GM21390 (cell line): ENCODE measurements around the gene PER2.

Experiments used
- ATAC-seq: cut with Tn5 transposase; IDR thresholded peaks from one replicate; pipeline ENCODE4 v1.9.1; 2021; ENCODE audit not compliant: unreplicated experiment

The PER2 gene

DNA sequence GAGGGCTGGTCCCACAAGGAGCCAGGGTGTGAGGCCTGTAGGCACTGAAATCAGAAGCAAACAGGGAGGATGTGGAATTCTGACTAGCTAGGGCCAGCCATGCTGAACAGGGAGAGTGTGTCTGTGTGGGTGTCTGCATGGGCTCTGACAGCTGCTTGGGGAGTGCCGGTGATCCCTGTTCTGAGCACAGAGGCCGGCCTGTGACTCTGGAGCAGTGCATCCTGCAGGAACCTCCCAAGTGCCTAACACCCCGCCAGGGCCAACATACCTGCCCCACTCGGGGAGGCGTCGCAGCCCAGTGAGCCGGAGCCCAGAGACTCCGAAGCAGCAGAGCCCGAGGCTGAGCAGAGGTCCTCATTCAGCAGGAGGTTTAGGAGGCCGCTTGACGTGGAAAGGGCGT is 37.1 kb downstream of the PER2 start:
- ATAC-seq, result no peak

DNA sequence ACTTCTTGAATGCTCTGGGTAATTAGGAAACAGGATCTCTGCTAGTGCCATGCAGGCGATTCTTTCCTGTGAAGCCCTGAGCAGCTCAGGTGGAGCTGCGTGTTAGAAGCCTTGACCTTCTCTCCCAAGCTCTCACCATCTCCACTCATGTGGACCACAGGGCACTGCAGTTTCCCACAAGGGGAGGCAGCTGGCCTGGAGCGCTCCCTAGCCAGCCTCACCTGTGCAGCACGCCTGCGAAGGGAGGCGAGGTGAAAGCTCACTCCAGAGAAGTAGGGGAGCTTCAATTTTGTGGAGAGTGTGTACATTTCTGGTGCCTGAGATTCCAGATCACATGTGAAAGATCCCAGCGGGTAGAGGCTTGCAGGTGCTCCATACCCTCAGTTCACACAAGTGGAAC is 37.5 kb downstream of the PER2 start:
- no peak for ATAC-seq

DNA sequence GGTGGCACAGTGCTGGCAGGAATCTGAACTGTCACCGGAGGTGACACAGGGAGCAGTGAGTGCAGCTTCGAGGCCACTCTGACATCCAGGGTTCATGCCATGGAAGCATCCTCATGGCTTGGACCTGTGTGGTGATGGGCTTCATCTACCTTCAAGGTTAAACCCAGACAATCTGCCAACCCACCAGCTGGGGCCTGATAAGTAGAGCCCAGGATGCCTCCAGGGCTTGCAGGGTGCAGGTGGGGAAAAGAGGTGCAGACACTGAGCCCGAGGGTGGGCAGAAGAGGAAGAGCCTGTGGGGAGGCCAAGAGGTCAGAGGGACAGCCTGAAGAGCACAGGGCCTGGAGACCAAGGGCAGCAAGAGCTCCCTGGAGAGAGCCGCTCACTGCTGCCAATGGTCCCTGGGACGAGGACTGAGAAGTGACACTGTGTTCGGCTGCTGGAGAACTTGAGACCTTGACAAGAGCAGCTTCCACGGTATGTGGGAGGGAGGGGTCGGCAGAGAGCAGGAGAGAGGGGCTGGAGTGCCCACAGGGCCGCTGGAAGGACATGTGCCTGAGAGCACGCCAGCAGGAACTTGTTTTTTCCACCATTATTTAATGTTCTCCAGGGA is 40.5 kb downstream of the PER2 start:
- ATAC-seq, result no peak

DNA sequence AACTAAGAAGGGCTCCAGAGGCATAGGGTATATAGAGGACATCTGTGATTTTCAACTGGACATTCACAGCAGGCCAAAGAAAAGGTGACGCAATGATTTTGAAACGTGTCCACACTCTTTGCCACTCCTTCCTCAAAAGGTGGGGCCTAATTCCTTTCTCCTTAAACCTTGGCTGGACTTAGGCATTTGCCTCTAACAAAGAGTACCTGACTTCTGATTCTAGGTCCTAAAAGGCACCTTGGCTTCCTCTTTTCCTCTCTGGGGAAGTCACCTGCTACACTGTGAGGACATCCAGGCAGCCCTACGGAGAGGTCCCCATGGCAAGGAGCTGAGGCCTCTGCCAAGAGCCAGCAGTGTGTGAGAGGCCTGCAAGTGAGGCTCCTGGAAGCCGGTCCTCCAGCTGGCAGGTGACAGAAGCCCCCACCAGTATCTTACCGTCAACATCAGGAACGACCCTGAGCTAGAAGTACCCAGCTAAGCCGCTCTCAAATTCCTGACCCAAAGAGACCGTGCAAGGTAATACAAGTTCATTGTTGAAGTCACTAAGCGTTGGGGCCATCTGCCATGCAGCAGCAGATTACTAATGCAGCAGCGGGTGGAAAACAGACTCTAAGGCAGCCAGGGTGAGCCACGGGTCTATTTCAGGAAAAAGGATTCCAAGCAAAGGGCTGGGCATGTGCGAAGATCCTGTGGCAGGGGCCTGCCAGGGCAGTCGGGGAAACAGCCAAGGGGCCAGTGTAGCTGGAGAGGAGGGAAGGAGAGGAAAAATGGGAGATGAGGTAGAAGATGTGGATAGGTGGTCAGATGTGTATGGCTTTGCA is 41.2 kb downstream of the PER2 start:
- no peak for ATAC-seq

DNA sequence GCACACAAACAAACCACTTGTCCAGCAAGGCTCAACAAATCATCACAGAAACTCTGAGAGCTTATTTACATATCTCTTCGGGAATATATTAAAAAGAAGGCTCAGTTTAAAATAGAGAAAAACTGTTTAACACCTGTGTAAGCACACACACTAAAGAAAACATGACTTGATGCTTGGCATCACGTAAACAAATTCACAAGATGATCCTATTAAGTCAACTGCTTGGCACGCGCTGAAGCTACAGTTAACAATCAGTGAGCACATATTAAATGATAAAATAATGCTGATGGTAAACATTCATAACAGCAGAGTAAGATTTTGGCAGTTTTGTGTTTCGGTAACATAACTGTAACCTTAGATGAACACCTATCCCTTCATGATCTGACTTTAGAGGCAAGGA is 44.3 kb downstream of the PER2 start:
- ATAC-seq, result no peak

DNA sequence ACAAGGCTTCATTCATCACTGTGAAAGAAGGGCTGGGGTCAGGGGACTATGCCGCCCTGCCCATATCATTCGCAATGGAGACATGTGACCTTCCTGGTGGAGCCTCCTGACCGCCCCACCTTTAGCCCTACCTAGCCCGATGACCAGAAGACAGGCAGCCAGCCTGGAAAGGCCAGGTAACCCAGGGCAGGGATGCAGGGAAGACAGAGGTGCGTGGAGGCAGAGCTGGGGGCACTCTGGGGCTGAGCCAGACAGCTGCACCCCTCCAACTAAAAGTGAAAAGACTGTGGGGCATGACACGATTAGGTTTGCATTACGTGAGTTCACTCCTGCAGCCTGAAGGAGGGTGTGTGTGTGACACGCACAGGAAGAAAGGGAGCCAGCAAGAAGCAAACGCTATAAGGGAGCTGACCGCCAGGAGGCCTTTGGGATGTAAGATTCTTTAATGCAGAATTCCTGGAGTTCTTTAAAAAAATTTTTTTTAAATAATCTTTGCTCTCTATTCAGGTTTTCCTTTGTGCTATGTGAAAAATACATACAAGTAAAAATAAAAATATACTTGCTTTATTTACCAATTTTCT is 44.8 kb downstream of the PER2 start:
- no peak for ATAC-seq

DNA sequence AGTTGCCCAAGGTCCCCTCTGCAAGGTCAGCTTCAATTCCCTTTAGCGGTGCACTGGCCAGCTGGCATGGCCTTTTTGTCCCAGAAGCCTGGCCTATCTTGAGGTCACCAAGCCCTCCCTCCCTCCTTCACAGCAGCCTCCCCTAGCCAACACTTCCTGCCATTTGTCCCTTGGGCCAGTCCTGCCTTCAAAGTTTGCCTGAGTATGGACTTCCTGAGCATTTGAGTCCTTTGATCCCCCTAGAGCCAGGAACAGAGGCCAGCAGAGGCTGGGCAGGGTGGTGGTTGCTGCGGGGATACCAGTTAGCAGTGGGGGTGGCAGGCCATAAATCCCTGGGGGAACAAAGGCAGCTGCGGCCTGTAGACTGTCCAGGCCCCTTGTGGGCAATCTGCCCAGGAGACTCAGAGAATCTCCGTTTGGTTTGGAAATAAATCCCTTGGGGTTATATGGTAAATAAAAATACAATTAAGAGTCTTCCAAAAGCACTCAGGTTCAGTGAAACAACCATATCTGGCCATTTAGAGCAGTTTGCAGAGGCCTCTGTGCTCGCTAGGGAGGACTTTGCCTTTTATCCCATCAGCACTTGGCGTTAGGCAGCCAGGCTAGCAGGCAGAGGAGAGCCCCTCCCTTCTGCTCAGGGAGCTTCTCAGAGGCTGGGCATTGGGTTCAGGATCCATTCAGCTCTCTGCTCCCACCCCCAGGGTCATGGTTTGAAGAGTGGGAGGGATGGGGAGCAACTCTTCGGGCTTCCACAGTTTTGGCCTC is 45.5 kb downstream of the PER2 start:
- ATAC-seq, result no peak

DNA sequence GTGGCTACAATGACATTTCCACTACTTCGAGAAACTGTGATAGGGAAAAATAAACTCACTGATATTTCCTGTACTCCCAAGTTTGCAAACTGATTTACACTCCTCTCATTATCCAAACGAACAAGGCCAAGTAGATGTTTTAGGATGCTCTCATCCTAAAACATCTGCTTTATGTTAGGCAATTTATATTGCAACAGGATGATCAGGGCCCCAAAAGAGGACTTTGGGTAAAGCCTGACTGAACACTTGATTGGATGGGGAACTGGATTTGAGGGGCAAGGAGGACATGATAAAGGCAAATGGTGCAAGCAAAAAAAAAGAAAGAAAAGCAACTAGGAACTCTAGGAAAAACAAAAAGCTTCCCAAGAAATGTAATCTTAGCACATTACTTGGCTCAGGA is 46.4 kb downstream of the PER2 start:
- no peak for ATAC-seq

DNA sequence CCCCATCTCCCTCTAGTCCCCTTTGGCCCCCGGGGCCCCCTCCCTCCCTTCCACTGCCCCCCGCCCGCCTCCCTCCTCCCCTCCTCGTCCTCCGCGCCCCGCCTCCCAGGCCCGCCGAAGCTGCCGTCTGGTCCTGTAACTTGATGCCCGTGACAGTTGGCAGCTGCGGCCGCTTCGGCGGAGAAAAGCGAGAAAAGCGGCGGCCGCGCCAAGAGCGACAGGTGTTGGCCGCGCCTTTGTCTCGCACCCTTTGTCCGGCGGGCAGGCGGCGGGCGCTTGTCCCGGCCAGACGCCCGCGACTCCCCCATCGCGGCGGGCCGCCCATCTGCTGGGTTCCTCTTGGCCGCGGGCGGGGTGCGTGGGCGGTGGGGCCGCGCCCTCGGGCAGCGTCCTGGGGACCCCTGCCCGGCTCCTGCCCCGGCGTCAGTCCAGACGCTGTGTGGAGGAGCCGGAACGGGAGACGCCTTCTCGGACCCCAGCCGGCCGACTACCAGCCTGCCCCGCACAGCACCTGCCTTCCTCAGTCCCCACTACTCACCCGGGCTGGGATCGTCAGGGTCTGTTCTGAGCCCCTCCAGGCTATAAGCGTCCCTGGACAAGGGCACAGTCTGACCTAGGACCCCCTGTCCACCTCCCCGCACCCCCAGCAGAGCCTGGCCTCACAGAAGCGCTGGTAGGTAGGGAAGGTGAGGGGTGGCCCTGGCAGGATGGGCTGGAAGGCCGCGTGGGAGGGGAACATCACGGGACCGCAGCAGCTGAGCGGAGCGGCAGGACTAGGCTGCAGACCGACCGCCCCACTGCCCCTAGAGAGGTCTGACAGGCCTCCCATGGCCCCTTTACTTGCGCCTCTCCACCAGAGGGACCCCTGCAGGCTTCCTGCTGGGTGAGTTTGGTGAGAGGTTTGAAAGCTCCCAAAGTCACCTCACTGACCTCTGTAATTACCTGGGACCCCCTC is 47.4 kb downstream of the PER2 start:
- no peak for ATAC-seq

DNA sequence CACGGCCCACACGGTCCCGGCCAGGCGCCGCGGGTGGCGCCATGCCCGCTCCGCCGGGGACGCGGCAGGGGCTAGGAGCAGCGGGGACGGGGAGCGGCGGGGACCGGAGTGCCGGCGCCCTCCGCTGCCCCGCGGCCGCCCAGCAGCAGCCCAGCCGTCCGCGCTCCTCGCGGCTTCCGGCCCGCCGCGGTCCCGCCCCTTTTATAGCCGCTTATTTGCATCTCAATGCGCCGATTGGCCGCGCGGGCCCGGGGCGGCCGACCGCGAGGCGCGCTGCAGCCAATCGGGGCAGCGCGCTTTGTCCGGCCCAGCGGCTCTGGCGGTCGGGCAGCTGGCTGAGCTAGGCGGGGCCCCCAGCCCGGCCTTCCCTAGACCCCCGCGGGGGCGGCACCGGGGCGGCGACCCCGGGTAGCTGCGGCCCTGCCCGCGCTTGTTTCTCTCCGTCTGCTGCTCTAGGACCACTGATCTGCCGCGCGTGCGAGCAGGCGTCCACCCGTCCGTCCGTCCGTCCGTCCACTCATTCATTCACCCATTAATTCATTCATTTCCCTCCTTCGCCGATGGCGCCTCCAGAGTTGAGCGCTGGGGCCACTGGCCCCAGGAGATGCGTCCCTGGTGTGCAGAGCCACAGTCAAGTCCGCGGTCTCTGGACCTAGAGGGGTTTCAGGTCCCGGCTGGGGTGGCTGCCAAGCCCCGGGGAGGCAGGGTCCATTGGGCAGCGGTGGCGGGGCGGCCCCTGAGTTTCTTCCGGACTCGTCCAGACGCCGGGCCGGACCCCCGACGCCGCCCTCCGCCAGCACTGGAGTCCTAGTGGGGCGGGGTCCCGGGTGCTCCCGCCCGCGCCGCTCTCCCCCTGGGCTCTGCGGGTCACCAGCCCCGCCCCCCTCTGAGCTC is 48.3 kb downstream of the PER2 start, which contains the start of gene HES6:
TSS of gene HES6 (minus strand) at position 176 of the 894 bp plus-strand sequence. CDS start at position 43, 133 bp downstream.
- peak; percentile 85 for ATAC-seq

DNA sequence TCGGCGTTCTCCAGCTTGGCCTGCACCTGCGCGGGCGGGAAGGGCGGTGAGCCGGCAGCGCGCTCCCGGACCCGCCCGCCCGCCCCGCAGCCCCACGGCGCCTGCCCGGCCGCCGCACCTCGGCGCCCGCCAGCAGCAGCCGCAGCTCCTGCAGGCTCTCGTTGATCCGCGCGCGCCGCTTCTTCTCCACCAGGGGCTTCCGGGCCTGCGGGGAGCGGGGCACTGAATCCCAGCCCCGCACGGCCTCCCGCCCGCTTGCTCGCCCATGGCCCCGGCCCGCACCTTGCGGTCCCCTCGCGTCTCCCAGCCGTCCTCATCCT is 48.9 kb downstream of the PER2 start:
- no peak for ATAC-seq

DNA sequence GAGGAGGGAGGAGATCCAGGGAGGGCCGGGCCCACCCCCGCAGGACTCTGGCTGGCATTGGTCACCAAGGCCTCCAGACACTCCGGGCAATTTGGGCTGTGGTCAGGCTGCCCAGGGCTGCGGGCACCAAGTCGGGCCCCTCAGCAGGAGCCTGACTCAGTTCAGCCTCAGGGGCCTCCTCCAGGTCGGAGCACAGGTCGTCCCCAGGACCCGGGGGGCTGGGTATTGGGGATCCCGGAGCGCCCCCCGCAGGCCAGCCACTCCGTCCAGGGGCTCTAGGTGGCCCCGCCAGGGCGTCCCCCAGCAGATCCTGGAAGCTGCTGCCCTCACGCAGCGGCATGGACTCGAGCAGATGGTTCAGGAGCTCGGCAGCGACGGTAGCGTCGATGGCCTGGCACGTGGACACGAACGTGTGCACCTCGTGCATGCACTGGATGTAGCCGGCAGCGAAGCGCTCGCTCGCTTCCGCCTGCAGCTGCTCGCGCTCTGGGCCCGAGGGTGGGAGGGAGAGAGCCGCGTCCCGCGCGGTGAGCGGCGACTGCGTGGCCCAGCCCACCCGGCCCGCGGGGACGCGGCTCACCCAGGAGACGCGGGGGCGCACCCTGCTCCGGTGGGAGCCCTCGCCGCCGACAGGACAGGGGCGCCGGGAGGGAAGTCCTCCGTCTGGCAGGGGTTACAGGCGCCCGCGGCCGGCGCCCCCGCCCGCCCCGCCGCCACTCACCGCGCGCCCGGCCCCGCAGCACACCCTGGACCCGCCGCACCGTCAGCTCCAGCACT is 49.5 kb downstream of the PER2 start:
- ATAC-seq, result peak; percentile 9

DNA sequence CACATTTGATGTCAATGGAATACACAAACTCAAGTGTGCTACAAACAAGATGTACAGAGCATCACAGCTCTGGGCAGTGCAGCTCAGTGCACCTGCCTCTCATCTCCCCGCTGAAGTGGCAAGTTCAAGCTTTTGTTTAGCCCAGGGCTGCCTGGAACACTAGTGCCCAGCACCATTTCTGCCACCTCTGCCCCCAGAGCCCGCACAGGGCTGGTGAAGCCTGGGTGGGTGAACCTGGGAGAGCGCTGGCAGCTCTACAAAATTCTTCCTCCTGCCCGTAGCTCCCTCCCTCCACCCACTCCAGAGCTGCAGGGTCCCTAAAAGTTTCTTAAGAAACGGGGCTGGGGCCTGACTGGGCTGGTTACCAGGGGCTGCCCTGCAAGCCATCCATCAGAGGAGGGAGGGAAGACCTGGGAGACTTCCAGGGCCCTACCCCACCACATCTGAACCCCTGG is 50.1 kb downstream of the PER2 start:
- ATAC-seq, result no peak

DNA sequence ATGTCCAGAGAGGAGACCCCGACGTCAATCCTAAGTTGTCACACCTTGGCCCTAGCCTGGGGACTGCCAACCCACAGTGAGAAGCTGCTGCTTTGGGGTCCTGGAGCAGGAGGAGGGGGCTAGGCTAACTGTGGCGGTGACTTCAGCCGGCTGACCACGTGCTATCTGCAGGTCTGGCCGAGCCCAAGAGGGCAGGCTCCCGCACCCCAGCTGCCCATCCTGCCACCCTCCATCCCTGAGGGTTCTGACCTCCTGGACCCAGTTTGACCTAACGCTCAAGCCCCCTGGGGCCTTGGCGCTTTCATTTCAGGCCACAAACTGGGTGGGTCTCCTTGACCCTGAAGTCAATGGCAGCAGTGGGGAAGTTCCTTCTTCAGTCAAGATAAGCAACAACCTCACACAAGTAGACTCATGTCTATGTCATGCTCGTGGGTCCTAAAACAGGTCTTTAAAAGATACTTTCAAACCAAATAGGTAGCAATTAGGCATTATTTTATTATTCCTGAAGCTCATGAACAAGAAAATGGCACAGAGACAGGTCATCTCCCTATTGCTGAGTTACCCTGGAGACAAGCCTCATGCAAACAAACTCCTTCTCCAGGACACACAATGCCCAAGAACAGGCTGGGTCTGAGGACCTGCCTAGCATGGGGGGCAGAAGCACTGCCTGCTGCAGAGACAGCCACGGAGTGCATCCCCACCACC is 50.8 kb downstream of the PER2 start:
- no peak for ATAC-seq

DNA sequence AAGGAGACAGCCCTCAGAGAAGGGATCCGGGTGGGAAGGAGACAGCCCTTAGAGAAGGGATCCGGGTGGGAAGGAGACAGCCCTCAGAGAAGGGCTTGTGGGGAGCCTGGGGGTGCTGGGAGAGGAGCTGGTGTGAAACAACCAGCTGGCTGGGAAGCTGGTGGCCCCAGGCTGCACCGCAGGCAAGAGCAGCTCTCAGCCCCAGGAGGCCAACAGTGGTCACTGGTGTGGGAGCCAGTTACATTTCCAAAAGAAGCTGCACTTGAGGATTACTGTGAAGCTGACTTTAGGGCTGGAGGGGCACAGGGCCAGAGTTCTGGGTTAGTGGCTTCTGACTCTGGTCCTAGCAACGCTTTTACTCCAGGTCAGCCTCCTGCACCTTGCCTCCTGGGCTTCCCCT is 51.8 kb downstream of the PER2 start:
- ATAC-seq, result no peak

DNA sequence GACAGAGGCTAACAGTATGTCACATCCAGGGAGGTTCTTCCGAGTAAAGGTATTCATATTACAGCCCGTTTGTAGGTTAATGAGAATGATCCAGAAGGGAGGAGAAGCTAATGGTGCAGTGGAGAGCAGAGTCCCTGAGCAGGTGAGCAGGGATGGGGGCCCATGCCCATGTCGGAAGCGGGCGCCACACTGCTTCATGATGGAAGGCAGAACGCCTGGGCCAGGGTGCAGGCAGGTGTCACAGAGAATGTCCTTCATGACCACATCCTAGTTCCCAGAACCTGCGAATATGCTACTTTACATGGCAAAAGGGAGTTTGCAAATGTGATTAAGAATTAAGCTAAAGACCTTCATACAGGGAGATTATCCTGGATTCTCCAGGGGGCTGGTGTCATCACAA is 52.6 kb downstream of the PER2 start:
- no peak for ATAC-seq

DNA sequence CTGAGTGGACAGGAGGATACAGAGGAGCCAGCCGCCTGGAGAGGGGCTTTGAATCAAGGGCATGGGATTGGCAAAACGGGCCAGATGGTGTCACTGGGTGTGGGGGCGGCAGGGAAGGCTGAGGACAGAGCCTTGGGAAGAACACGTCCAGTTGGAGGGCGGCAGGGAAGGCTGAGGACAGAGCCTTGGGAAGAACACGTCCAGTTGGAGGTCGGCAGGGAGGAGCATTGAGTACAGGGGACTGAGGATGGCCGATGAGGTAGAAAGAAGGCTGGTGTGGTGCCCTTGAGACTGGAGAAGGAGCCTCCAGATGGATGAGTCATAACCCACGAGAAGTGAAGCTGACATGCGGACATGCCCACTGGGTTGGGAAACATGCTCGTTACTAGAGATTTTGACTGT is 53.1 kb downstream of the PER2 start:
- ATAC-seq, result no peak

DNA sequence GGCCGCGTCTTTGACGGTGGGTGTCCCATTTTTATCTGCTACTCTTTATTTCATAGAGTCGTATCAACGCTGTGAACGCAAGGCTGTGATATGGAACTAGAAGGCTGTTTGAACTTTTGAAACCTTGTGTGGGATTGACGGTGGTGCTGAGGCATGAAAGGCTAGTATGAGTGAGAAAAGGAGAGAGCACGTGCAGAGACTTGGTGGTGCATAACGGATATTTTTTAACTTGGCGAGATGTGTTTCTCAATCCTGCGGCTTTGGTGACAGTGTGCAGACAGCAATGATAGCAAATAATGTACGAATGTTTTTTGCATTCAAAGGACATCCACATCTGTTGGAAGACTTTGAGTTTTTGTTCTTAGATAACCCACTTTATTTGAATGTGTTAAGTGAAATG is 54.8 kb downstream of the PER2 start:
- no peak for ATAC-seq
